ENCODE data around the gene MEIG1.

DNA sequence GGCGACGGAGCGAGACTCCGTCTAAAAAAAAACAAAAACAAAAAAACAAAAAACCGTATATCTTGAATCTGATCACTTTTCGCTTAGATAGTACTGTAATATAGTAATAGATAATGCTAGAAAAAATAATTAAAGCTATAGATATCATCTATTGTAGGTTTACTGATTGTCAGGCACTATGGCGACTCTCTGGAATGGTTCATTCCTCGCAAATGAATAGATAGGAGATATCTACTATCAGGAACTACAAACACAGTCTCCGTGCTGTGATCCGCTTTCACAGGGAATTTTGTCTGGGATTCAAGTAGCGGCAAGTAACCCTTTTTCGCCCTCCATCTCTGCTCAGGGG, 342 bp upstream of the MEIG1 start:
- TF ChIP-seq CTCF (IDR thresholded peaks at IDR 0.05) (no peak), POLR2A (IDR thresholded peaks at IDR 0.05) (no peak)
